HG03135 (cell line): ENCODE measurements around the gene TBL2.
A peak's percentile ranks its signal among the peaks of the same experiment; 100 is the strongest.
"Not testable (repeated sequence)": the region's sequence is repeated elsewhere in the genome, so short reads cannot be mapped to it uniquely, and the experiment has no call there.

Experiments used
- ATAC-seq: cut with Tn5 transposase; IDR thresholded peaks from one replicate; pipeline ENCODE4 v1.9.1; 2021; ENCODE audit warnings: mild to moderate bottlenecking, moderate library complexity; ENCODE audit not compliant: unreplicated experiment

The TBL2 gene

DNA sequence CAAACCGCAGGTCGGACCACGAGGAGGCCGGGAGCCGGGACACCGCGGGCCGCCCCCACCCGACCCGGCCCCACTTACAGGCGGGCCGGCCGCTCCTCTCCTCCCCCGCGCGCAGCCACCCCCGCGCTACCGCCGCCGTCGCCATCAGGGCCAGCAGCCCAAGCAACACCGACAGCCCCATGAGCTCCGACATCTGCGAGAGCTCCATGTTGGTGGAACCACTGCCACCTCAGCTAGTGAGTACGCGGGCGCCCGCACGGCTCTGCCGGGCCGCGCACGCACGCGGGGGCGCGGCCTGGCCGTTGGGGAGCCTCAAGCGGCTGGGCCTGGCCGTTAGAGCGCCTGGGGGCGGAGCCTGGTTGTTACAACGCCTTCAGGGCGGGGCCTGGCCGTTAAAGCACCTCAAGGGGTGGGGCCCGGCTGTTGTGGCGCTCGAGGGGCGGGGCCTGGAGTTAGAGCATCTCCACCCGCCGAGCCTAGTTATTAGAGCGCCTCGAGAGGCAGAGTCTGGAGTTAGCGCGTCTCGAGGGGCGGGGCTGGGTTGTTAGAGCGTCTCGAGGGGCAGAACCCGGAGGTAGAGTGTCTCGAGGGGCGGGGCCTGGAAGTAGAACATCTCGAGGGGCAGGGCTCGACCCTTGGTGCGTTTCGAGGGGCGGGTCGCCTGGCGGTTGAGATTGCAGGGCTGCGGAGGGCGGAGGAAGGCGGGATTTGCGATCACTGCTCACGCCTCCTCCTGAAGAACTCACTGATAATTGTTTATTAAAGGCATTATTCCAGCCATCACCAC is at the start of gene TBL2:
Gene TBL2, minus strand, starts transcription at position 238 of the 787 bp plus-strand sequence. Its CDS starts 30 bp downstream, at position 208.
- peak; percentile 86 for ATAC-seq

- no peak for ATAC-seq
Measured at GRCh38 chr7:73626814-73627213, 48.4 kb upstream of the TBL2 start.

DNA sequence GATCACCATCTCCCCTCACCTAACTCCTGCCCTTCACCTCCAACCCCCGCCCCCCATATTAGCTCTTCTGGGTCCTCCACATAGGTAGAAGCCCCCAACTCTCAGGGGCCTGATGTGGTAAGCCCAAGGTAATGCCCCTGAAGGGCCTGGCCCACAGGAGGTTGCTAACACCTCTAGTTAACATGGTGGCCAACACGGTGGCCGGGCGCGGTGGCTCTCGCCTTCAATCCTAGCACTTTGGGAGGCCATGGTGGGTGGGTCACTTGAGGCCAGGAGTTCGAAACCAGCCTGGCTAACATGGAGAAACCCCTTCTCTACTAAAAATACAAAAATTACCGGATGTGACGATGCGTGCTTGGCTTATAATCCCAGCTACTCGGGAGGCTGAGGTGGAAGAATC is 46.9 kb upstream of the TBL2 start:
- no peak for ATAC-seq

DNA sequence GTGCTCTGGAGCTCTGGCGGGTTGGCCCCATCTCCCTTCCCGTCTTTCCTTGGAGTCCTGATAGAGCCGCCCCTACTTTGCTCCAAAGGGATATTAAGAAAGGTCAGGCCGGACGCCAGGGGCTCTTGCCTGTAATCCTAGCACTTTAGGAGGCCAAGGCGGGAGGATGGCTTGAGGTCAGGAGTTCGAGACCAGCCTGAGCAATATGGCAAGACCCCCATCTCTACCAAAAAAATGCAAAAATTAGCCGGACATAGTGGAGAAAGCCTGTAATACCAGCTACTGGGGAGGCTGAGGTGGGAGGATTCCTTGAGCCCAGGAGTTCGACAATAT is 46.3 kb upstream of the TBL2 start:
- no peak for ATAC-seq

DNA sequence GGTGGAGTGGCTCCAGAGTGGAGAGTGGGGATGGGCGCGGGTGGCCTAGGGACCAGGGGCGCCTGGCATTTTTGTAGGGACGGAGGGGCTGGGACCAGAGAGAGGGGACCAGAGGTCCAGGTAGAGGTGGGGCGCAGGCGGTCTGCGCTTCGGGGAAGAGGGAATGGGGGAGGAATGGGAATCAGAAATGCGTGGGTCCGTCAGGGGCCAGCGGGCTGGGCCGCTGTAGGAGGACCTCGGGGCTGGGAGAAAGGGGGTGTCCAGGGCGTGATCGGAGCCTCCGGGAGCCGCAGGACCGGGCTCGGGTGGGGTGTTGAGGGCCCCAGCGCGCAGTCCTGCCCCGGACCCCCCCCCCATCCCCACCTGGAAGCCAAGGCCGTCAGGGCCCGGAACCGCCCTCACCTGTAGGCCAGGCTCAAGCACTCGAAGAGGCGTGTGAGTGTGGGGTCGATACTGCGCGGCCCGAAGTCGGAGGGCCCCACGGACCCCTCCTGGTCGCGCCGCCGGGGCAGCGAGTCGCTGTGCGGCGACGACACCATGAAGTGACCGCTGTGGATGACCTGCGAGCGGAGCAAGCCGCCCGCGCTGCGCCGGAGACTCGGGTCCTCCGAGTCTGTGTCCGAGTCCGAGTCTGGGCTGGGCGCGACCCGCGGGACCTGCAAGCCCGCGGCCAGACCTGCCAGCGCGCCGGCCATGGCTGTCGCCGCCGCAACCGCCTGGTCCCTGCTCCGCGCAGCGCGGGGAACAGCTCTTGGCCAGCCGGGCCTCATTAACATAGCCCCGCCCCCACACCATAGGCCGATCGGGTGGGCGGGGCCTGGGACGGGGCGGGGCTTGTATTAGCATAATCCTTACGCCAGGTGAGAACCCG is 45.7 kb upstream of the TBL2 start, which contains the start of gene MLXIPL:
Gene MLXIPL, minus strand, starts transcription at position 725 of the 871 bp plus-strand sequence. Its CDS starts 30 bp downstream, at position 695.
- ATAC-seq = no peak

- no peak for ATAC-seq
Measured at GRCh38 chr7:73622909-73623797, 44.8 kb upstream of the TBL2 start.

DNA sequence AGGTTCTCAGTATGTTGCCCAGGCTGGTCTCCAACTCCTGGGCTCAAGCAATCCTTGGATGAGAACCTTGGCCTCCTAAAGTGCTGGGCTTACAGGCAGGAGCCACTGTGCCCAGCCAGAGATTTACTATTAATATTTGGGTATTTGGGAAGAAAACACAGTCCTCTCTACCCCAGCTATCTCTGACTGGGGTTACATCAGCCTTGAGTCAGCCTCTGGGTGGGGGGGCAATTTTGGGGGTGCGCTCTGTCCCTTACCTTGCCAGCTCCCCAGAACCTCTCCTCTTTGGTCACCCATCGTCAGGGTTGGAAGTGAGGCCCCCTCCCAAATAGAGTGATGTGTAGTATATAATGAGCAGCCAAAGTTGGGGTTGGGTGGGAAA is 44.1 kb upstream of the TBL2 start:
- no peak for ATAC-seq

- no peak for ATAC-seq
Measured at GRCh38 chr7:73621168-73622063, 43.0 kb upstream of the TBL2 start.

DNA sequence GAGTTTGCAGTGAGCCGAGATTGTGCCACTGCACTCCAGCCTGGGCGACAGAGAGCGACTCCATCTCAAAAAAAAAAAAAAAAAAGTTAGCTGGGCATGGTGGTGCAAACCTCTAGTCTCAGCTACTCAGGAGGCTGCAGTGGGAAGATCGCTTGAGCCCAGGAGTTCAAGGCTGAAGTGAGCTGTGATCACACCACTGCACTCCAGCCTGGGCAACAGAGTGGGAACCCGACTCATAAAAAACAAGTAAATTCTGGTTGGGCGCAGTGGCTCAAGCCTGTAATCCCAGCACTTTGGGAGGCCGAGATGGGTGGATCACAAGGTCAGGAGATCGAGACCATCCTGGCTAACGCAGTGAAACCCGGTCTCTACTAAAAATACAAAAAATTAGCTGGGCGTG is 41.0 kb upstream of the TBL2 start:
- not testable (repeated sequence) for ATAC-seq

DNA sequence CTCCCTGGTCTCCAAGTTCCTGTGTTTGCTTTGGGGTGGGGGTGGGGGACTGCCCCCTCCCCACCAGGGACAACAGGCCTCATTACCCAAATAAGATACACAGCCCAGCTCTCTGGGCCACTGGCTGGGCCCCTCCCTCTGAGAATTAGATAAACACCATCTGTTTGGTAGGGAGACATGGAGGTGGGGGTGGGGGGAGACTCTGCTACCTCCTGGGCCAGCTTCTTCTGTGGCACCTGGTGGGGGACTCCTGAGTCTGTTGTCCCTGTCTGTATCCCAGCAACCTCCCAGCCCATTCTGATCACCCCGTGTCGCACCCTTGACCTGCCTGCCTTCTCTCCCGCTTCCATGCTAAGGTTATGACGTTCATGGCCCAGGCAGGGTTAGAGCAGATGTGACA is 40.2 kb upstream of the TBL2 start:
- no peak for ATAC-seq

DNA sequence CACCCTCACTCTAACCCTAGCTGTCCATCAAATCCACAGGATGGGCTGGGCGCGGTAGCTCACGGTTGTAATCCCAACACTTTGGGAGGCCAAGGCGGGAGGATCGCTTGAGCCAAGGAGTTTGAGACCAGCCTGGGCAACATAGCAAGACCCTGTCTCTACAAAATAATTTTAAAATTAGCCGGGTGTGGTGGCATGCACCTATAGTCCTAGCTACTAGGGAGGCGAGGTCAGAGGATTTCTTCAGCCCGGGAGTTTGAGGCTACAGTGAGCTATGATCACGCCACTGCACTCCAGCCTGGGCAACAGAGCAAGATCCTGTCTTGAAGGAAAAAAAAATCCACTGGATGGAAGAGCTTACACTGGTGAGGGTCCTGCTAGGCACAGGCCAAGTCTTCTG is 39.1 kb upstream of the TBL2 start:
- not testable (repeated sequence) for ATAC-seq

DNA sequence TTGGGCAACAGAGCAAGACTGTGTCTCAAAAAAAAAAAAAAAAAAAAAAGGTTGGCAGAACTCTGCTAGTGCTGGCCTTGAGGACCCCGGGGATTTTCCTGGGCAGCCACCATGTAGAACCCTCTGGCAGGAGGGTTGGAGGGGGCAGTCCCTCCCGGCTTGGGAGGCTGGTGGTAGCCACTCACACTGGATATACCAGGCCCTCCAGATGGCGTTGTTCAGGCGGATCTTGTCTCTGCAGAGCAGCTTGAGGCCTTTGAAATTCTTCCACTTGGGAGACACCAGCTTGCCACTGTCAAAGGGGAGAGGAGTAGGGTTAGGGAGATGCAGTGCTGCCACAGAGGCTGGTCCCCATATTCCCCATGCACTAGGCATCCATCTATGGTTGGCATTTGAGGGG is 37.5 kb upstream of the TBL2 start:
- no peak for ATAC-seq

DNA sequence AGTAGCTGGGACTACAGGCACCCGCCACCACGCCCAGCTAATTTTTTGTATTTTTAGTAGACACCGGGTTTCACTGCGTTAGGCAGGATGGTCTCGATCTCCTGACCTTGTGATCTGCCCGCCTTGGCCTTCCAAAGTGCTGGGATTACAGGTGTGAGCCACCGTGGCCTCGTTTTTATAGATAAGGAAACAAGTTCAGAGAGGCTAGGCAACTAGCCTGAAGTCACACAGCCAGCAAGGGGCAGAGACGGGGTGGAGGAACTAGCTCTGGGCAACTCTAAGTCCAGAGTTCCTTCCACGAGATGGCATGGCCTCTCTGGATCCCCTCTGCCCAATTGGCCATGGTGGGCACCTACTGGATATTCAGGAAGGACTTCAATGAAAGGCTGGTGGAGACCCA is 36.6 kb upstream of the TBL2 start:
- ATAC-seq = not testable (repeated sequence)

- ATAC-seq = no peak
Measured at GRCh38 chr7:73613954-73614735, 35.8 kb upstream of the TBL2 start.

- no peak for ATAC-seq
Measured at GRCh38 chr7:73612598-73613269, 34.4 kb upstream of the TBL2 start.

DNA sequence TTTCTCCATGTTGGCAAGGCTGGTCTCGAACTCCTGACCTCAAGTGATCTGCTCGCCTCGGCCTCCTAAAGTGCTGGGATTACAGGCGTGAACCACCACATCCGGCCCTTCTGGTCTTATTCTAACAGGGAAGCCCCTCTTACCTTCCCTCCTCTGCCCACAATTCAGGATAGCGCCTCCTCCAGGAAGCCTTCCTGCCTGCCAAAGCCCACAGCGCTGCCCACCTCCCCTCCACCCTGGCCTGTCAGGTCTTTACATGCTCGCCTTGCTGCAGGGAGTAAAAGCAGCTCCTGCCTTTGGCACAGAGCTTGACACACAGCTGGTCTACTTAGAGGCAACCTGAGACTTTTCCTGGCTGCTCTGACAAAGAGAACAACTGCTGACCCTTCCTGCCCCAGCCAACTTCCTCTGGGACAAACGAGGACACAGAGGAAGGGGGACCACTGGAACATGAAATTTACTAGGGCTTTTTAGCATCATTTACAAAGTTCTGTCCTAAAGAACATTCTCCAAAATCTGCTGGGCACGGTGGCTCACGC is 32.7 kb upstream of the TBL2 start:
- no peak for ATAC-seq

DNA sequence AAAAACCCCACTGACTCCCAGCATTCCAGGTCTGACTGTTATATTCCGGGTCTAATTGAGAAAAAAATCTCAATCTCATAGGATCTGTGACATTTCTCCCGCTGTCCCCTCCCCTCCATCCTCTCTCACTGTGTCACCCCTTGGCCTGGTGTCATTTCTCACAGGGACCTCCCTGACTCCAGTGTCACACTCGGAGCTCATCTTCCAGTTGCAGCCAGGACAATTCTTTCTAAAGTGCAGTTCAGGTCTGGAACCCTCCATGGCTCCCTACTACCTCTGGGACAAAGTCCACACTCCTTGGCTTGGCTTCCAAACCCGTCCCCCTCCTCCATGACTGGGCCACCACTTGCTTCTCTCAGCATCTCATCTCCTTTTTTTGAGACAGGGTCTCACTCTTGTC is 31.7 kb upstream of the TBL2 start:
- ATAC-seq = no peak

DNA sequence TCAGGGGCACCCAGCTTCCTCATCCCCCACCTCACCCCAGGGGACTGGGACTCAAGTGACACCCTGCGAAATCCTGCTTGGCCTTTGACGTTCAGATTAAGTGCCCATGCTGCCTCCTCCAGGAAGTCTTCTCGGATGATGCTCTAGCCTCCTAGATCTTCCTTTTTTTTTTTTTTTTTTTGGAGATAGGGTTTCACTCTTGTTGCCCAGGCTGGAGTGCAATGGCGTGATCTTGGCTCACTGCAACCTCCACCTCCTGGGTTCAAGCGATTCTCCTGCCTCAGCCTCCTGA is 29.3 kb upstream of the TBL2 start:
- not testable (repeated sequence) for ATAC-seq
